Occipital lobe (tissue), 2 donors: ENCODE results near the gene RAPGEF5. TPM values are rescaled to one million over a fixed set of nuclear protein-coding genes. Genes with fewer than 3 reads are reported as not detected.
A peak's percentile ranks its signal among the peaks of the same experiment; 100 is the strongest.

Experiments
- DNase-seq: peaks from one replicate; lab custom pipeline; 2025; lab: John Stamatoyannopoulos, UW
- total RNA-seq: library from RNA; depleted of rRNA; stranded (reverse); fragments of >200 nt; gene quantifications from one replicate; pipeline ENCODE4 v1.2.3, GENCODE V29; 2014

Gene RAPGEF5
- total RNA-seq, 1 donor from 2014 or later = 81.4 TPM

DNA sequence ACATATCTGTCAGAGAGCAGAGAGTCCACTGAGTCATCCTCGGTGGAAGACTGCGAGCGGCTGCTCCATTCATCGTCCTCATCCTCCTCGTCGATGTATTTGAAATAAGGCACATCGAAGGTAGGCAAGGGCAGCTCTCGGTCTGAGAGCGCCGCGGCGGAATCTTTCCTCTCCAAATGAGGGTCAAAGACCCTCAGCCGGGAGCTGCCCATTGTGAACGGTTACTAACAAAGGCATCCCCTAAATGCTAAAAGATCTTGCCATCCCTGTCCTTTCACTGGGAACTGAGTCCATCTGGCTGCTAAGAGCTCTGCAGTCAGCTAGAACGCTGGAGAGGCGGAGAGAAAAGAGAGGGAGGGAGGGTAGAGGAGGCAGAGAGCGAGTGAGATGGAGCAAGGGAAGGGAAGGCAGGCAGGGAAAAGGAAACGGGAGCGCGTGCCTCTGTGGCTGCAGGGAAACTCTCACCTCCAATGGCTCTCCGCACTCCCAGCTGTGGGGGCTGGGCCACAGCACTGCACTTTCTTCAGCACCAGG is 163.4 kb downstream of the RAPGEF5 start:
- DNase-seq = peak; percentile 83

DNA sequence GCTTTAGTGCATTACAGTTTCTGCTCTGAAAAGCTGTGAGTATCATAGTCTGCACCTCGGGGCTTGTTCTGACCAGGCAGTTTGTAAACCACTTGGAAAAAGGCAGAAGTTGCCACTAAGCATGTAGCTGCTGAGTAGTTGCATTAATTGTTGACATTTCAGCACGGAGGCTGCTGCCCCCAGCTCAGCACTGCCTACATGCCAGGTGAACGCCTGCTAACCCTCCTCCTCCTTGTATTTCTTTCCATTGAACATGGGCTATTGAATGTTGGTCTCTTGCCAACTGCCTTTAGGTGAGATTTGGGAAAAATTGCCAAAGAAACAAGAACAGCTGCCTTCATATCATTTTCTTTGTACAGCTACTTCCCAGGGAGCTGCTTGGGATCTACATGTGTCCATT is 164.2 kb downstream of the RAPGEF5 start:
- no peak for DNase-seq

DNA sequence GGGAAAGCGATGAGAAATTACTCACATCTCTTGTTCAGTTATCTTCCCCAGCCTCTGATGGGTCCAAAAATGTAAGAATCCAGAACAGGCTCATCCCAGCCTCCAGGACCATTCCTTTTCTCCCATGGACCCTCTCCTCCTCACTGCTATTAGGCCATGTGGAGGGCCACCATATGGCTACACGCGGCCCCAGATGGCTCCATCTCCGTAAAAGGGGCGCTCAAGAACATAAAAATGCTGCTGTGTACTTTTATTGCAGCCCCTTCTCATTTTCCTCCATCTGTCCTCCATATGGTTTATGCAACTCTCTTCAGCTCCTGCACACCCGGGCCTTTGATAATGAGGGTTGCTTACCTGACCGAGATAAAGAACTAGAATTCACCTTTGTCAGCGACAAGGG is 166.2 kb downstream of the RAPGEF5 start:
- DNase-seq = no peak

DNA sequence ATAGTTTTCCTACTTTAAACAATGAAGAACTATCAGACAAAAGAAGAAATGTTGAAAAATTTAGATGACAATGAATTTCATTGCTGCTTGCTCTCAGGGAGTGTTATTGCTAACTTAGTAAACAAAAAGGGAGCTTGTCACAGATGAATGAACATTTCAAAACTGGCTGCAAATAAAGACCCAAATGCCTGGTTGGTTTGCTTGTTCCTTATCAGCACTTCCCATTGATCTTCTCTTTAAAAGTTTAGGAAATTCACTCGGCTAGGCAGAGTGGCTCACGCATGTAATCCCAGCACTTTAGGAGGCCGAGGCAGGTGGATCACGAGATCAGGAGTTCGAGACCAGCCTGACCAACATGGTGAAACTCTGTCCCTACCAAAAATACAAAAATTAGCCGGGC is 167.2 kb downstream of the RAPGEF5 start:
- no peak for DNase-seq

DNA sequence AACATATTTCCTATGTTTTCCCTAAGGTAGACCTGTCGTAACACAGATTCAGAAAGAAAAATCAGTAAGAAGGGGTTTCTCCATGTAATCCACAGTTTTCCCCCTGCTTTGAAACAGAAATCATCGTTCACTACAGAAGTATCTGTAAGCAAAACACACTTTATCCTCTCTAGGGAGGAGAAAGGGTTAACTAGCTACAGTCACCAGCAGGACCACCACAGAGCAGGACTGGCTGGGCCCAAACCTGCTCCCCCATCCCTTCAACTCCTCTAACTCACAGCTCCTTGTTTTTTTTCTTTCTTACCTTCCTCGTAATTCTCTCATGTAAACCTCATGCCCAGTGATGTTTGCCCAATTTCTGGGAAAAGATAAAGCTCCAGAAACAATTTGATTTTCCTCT is 167.7 kb downstream of the RAPGEF5 start:
- no peak for DNase-seq

DNA sequence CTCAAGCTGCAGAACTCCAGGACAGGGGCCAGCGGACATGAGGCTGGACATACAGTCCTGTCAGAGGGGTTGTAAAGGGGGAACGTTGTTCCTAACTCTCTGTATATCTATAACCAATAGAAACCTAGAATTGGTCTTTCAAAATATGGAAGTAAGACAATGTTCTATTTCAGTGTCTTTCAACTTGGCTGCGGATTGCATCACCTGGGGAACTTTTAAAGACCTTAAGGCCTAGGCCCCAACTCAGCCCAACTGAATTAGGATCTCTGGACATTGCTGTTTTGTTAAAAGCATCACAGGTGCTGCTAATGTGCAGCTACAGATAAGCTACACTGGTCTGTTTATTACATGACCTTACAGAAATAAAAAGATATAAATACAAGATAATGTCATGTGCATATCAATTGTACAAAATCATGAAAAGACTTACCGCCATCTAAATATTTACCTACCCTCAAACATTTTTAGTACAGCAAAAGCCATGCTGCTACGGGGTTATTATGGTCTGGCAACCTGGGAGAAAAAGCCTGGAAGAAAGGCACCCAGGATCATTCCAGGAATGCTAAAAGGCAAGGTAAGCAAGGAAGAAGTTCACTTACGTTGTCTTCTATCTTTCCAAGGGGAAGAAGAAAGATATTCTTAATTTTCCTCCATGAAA is 169.1 kb downstream of the RAPGEF5 start:
- DNase-seq = no peak

DNA sequence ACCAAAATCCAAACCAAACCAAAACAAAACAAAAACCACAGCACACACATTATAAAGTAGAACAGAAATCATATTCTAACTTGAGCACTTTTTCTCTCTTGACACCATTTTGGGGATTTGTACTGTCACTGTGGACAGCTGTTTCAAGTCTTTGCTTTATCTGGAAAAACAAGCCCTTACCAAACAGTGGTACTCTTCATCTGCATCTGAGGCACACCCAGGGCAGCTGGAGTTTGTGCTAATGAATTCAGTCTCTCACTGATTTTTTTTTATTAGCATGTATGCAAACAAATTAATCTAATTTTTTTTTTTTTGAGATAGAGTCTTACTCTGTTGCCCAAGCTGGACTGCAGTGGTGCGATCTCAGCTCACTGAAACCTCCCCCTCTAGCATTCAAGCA is 171.4 kb downstream of the RAPGEF5 start:
- no peak for DNase-seq

DNA sequence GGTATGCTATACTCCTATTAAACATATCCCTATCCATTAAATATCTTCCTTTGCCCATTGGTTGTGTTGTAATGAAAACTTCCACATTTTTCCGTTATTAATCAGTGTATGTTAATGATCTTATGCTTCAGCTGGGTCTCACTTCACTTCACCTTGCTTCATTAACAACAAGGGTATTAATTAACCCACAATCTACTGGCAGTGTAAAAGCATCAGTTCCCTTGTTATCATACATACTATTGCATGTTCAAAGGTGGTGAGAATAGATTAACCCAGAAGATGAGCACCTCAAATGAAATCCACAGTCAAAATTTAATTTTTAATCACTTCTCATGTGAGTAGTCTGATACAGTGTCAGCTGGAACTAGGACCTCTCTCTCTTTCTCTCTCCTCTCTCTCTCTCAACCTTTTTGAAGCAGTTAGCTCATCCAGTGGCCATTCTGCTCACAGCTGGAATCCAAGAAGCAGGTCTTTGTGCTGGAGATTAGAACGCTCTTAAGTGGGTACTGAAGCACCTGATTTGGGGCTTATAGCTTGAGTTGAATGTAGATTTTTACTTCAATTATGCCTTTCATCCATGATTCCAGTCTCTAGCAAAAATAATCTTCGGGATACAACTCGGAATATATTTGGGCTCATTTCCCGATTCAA is 172.3 kb downstream of the RAPGEF5 start:
- no peak for DNase-seq

DNA sequence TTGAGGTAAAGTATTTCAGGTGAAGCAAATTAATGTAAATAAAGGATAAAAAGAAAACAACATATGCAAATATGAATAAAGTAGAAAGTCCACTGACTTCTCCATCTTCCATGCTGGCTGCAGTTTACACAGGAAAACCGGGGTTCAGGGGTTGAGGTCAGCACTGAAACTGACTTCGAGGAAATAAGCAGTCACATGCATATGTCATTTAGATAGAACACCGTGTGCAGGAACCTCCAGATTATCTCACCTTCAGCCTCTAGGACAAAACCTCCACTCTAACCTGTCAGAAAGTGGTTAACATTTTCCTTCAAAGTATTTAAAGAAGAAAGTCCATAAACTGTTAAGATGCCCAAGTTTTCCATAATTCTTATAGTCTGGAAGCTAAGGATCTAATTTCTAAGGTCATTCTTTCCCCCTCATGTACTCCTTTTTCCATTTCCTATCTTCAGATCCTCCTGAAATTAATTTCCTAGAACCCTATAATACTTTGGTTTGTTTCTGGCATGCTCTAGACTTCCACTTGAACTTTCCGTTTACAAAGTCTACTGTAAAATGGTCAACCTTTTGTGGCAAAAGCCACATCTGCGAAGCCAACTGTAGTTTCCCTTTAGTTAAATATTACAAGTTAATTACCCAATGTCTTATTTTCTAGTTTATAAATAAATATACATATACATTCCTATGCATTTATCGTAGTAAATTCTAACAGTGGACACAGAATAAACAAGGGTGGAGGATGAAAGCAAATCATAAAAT is 173.3 kb downstream of the RAPGEF5 start:
- DNase-seq = no peak

DNA sequence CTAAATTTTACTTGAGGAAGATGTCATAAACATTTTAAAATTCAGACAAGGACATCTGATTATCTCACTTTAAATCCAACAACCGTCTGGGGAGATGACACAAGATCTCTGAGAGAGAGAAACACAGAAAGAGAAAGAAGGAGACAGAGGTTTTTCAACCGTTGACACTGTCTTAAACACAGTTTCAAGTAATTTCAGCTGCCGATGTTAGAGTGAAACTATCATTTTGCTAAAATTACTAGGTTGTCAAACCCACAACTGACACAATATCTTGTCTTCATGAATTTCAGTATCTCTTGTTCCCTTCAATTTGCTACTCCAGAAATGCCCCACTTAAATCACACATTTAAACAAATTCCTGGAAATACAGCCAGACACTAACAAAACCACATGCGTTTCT is 174.8 kb downstream of the RAPGEF5 start:
- no peak for DNase-seq

DNA sequence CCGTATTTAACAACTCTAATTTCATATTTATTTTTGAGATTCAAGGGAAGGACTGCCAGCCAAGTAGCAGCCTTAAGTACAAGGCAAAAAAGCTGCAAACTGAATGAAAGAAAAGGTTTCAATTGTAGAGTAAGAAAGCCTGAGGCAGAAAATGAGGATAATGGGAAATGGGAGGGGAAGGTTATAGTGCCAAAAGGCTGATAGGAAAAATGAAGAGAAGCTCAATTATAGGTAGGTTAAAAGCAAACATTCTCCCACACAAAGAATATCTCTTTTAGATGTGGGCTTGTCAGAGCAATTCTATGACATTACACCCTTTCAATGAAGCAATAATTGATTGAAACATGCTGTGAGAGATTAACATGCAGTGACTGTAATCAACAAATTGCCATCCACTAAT is 175.3 kb downstream of the RAPGEF5 start:
- DNase-seq = no peak

DNA sequence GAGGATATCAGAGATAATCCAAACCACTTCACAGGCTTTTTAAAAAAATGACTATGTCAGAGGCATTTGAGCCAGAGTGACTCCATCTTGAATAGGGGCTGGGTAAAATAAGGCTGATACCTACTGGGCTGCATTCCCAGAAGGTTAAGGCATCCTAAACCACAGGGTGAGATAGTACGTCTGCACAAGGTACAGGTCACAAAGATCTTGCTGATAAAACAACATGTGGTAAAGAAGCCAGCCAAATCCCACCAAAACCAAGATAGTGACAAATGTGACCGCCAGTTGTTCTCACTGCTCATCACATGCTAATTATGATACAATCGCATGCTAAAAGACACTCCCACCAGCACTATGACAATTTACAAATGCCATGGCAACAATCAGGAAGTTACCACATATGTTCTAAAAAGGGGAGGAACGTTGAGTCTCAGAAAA is 177.5 kb downstream of the RAPGEF5 start:
- DNase-seq = no peak

DNA sequence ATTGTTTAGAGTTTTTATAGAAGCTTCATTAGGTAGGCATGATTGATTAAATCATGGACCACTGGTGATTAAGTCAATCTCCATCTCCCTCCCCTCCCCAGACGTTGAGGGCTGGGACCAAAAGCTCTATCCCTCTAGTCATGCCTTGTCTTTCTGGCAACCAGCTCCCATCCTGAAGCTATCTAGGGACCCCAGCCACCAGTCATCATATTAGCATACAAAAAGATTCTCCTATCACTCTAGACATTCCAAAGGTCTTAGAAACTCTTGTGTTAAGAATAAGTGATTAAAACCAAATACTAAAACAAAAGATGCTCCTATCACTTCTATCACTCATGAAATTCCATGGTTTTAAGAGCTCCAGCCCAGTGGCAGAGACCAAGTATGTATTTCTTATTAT is 178.2 kb downstream of the RAPGEF5 start:
- DNase-seq = no peak

DNA sequence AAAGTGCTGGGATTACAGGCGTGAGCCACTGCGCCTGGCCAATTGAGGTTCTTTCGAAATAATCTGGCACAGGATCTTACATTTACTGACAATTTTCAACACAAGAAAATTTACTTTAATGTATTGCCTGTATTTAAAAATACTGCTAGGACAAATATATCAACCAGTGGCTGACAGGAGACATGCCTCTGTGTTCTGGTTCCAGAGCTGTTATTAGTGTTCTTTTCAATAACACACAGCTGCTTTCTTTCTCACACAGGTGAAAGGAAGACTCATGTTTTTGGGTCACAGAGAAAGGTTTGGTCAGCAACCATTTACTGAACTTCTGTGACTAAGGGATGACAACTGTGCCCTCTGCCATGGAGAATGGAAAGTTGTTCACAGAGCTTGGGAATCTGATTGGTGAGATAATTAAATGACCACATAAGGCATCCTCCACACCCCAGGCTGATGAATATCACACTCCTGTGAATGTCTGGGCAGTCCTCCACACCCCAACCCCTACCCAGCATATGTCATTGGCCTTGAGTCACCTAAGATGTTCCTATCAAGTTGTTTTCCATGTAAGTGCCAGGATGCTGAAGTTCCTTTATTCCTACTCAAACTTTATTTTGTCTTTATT is 180.1 kb downstream of the RAPGEF5 start:
- DNase-seq = no peak

DNA sequence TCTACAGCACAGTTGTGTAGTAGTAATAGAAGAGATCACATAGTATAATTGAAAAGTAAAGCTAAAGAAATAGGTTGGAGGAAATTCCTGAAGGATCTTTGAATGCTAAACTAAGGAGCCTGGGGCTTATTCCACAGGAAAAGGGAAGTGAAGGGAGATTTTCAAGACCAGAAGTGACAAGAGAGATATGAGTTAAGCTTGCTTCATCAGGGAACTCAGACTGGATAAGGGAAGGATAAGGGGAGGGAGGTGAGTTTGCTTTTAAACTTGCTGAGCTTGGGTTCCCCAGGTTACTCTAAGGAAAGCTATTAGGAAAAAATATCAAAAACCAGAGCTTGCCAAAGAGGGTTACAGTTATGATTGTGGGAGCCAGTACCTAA is 182.4 kb downstream of the RAPGEF5 start:
- no peak for DNase-seq

DNA sequence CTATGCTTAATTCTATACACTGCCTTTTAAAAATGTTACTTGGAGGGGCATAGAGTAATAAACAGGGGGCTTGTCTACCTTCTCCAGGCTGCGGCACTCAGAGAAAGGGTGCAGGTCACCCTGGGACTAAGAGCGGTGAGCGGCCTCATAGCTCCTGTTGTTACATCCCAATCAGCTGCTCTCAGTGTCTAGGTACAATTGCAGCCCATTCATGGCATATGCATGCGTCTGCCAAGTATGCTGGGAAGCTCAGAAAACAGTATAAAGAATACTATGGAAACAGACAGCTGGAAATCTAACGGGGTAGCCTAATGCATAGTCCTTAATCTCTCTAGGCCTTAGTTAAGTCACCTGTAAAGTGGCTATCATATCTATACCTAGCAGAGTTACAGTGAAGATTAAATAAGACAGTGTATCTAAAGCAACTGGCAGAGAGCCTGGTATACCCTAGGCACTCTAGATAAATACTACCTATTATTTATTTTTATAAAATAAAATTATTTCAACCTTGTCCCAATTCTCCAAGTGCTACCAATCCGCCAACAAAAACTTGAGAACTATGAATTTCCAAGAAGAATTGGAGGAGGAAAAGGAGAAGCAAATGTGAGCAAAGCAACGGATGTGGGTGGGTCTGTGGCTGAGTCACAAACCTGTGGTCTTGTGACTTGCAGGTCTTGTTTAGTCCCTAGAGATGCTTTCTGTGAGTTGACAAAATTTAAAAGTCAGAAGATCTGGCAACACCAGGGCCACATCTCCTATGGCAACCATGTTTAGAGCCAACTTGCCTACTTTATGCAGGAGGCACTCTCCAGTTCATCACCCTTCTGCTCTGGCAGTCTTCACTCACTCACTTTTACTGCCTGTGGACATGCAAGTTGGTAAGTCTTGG is 183.0 kb downstream of the RAPGEF5 start:
- DNase-seq = no peak

DNA sequence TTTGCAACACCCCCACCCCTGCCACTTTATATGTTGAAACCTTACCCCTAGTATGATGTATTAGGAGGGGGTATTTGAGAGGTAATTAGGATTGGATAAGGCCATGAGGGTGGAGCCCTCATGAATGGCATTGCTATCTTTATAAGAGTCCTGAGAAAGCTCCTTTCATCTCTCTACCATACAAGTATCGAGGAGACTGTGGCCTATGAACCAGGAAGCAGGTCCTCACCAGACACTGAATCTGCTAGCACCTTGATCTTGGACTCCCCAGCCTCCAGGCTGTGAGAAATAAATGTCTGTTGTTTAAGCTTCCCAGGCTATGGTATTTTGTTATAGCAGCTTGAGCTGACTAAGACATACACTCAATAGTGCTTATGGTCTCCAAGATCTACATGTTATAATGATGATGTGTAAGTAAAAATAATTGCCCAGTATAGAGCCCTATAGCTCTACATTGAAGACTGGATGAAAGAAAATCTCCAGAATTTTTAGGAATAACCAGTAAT is 188.8 kb downstream of the RAPGEF5 start:
- no peak for DNase-seq

DNA sequence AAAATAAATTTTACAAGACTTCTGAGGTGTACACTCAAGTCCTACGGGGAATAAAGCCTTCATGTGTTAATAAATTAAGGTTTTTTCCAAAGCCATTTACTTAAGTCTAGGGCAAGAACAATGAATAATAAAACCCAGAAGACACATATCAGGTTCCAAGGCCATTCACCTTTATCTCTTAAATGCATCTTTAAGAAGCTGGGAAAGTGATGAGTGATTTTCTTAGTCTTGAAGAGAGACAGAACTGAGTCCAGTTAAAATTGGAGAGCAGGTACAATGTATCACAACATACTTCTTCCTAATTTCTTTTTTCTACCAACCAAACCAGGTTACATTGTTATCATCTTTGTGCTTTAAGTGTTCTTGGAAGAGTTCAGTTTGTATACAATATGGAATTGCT is 189.5 kb downstream of the RAPGEF5 start:
- DNase-seq = no peak

DNA sequence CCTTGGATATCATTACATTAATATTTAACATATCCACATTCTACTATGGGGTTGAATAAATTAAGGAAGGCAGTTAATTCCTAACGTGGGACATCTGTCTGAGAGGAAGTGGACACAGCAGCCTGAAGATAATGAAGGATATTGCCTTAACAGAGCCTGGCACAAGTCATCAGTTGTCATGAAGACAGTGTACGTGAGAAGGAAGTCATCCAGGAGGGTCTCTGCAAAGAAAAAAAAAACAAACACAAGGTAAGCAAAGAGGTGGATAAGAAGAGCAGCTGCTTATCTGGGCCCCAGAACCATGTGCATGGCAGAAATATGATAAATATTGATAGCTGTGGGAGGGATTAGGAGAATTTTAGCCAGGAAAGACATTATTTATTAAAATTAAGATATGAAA is 190.0 kb downstream of the RAPGEF5 start:
- no peak for DNase-seq

DNA sequence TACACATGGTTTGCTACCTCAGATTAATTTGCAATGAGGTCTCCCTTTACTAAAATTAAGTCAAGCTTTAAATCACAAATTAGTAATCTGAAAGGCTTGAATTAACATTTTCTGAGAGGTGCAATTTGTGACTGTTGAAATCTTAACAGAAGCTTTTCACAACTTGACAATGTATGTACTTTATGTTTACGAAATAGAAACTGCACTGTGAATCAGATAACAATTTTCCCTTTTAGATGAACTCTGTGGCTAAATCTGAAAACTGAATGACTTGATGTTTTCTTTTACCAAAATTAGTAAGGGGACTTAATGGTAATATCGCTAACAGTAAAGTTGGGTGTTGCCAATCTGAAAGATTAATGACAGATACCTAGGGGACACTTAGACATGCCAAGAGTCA is 197.6 kb downstream of the RAPGEF5 start:
- DNase-seq = no peak

DNA sequence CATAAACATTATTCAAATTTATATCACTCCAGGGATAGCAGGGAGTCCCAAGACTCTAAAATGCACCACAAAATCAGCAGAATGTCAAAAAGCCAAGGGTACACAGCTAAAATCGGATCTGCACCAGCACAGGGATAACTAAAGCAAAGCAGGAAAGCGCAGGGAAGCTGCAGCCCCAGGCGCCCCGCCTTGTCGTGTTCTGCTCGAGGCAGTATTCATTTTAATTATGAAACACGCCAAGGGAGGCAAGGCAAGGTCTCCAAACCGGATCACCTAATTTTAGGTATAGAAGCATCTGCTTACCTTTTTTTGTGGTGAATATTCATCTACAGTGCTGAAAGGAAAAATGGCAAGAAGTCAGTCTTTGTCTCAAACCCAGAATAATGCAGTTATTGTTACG is 199.4 kb downstream of the RAPGEF5 start:
- no peak for DNase-seq
